ENCODE results near the gene SMURF1.

DNA sequence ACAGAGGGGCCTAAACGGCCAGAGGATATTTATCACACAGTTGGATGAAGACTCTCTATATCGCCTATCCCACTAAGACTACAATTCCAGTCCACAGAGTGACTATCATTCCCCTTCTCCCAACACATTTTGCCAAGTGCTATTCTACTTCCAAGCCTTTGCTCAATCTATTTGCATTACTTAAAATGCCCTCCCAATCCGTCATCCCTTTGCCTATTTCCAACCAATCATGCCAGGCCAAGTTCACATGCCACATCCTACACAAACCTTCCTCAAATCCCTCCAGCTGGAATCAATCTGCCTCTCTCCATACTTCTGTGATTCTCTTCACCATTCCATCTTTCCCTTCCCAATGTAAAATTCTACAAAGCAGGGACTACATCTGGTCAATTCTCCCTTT lies 38.2 kb downstream of the SMURF1 start:
- TF ChIP-seq POLR2A (IDR thresholded peaks at IDR 0.05) = no peak
- TF ChIP-seq, protein P1, sequence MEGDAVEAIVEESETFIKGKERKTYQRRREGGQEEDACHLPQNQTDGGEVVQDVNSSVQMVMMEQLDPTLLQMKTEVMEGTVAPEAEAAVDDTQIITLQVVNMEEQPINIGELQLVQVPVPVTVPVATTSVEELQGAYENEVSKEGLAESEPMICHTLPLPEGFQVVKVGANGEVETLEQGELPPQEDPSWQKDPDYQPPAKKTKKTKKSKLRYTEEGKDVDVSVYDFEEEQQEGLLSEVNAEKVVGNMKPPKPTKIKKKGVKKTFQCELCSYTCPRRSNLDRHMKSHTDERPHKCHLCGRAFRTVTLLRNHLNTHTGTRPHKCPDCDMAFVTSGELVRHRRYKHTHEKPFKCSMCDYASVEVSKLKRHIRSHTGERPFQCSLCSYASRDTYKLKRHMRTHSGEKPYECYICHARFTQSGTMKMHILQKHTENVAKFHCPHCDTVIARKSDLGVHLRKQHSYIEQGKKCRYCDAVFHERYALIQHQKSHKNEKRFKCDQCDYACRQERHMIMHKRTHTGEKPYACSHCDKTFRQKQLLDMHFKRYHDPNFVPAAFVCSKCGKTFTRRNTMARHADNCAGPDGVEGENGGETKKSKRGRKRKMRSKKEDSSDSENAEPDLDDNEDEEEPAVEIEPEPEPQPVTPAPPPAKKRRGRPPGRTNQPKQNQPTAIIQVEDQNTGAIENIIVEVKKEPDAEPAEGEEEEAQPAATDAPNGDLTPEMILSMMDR (IDR thresholded peaks at IDR 0.05) = no peak

All from esophagus squamous epithelium (tissue), 4 donors.